ENCODE results near the gene SMIM27. TPM values are rescaled to one million over a fixed set of nuclear protein-coding genes. Genes with fewer than 3 reads are reported as not detected.

Gene SMIM27
- total and polyA plus RNA-seq, 4 donors = 7.0 to 27.8 (median 21.2) TPM

DNA sequence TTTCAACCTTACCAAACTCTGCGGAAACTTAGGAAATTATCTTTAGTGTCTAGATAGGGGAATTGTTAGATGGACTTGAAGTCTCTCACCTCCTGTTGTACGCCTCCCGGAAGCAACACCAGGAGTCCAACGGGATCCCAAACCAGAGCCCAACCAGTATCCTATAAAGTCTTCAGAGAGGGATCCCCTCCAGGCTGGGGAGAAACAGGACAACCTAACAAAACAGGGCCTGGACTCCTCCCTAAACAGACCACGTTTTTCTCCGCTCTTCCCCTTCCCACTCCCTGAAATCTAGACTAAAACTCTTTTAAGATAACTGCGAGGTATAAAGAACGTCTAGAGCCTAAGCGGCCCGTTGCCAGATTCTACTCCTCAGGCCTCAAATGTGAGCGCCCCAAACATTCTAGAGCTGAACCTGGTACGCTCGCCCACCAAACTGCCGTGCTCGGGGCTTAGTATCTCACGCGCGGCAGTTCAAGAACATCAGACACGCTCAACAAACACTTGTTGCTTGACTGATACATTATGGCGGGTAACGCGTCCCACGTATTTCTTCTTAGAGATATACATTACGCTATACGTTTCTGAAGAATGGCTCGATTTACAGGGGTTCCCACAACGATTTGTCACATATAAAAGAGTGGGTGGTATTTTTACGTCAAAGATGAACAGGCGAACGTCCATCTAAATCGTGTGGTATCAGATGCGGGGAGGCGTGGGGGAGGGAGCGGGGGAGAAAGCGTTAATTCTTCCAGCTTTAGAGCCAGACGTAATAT is 663 bp upstream of the SMIM27 start:
- DNase-seq (ENCODE audit: low read depth in 4 of 6, low spot score in 6 of 6) = peak in 5 of 6 donors; percentile 21 to 73 (median 33)
- WGBS (ENCODE audit: insufficient coverage) = under 1% methylated on average over 22 of the region's 36 CpGs
- Histone ChIP-seq H3K27me3 (ENCODE audit: control insufficient read depth, insufficient read depth, low read length) (no peaks in the 10 kb centered on the region), H3K4me3 (ENCODE audit: low read depth, low read length) (peak overlapping the region; percentile 97), H3K4me1 (ENCODE audit: control insufficient read depth, insufficient read depth, low read length) (peaks cover 11% of the 10 kb centered on the region), H3K36me3 (ENCODE audit: control insufficient read depth, insufficient read depth, low read length) (peaks cover 5% of the 10 kb centered on the region), H3K9me3 (ENCODE audit: control insufficient read depth, insufficient read depth, low read length) (no peaks in the 10 kb centered on the region), H3K27ac (ENCODE audit: low read depth, low read length) (peak overlapping the region; percentile 100)

DNA sequence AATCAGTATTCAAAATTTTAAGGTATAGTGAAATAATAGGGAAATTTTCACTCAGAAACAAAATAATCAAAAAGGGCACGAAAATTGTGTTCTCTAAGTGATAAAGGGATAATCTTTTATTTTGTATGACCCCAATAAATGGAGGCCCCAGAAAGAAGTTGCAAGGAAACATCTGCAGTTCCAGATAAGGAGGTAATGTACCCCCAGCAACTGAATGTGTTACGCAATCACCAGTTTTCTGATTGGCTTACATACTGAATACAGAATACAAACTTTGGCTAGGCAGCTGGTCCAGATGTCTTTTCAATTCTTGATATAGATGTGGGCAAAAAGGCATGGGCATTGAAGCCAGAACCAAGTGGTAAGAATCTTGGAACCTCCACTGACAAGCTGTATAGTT is 2.0 kb downstream of the SMIM27 start:
- H3K9me3 ChIP-seq (ENCODE audit: control insufficient read depth, insufficient read depth, low read length) = no peaks in the 10 kb centered on the region
- DNase-seq (ENCODE audit: low read depth in 4 of 6, low spot score in 6 of 6) = no peak
- H3K36me3 ChIP-seq (ENCODE audit: control insufficient read depth, insufficient read depth, low read length) = no peaks in the 10 kb centered on the region
- WGBS (ENCODE audit: insufficient coverage) = no CpG with 5 or more reads among the region's 2 CpGs
- no peaks in the 10 kb centered on the region for H3K27me3 ChIP-seq (ENCODE audit: control insufficient read depth, insufficient read depth, low read length)
- H3K4me1 ChIP-seq (ENCODE audit: control insufficient read depth, insufficient read depth, low read length) = peaks cover 5% of the 10 kb centered on the region
- no peak overlapping the region for H3K4me3 ChIP-seq (ENCODE audit: low read depth, low read length)
- H3K27ac ChIP-seq (ENCODE audit: low read depth, low read length) = no peak overlapping the region

DNA sequence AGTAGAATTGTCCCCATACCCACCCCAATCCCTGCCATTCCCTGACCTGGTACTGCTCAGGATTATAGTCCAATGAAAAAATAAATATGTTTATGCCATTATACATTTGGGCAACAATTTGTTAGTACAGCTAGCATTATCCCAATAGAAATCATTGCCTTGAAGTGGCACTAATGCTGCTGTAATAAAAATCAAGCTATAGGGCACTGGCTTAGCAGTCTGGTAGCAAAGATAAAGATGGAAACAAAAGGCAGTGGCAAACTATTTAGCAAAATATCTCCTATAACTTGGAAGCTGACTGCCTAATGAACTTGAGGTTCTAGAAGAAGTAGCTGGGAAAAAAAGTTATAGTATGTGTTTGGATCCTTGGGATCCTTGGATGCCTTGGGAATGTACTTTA is 2.5 kb downstream of the SMIM27 start:
- H3K9me3 ChIP-seq (ENCODE audit: control insufficient read depth, insufficient read depth, low read length) = no peaks in the 10 kb centered on the region
- H3K27ac ChIP-seq (ENCODE audit: low read depth, low read length) = no peak overlapping the region
- no peak overlapping the region for H3K4me3 ChIP-seq (ENCODE audit: low read depth, low read length)
- peaks cover 5% of the 10 kb centered on the region for H3K4me1 ChIP-seq (ENCODE audit: control insufficient read depth, insufficient read depth, low read length)
- H3K36me3 ChIP-seq (ENCODE audit: control insufficient read depth, insufficient read depth, low read length) = no peaks in the 10 kb centered on the region
- DNase-seq (ENCODE audit: low read depth in 4 of 6, low spot score in 6 of 6) = no peak
- H3K27me3 ChIP-seq (ENCODE audit: control insufficient read depth, insufficient read depth, low read length) = no peaks in the 10 kb centered on the region

GRCh38 chr9:32558408-32558934 is 6.3 kb downstream of the SMIM27 start:
- no peaks in the 10 kb centered on the region for H3K36me3 ChIP-seq (ENCODE audit: control insufficient read depth, insufficient read depth, low read length)
- H3K27me3 ChIP-seq (ENCODE audit: control insufficient read depth, insufficient read depth, low read length) = no peaks in the 10 kb centered on the region
- no peaks in the 10 kb centered on the region for H3K9me3 ChIP-seq (ENCODE audit: control insufficient read depth, insufficient read depth, low read length)
- WGBS (ENCODE audit: insufficient coverage) = no CpG with 5 or more reads among the region's 3 CpGs
- no peak overlapping the region for H3K4me3 ChIP-seq (ENCODE audit: low read depth, low read length)
- no peak for DNase-seq (ENCODE audit: low read depth in 4 of 6, low spot score in 6 of 6)
- no peak overlapping the region for H3K27ac ChIP-seq (ENCODE audit: low read depth, low read length)
- H3K4me1 ChIP-seq (ENCODE audit: control insufficient read depth, insufficient read depth, low read length) = no peaks in the 10 kb centered on the region

GRCh38 chr9:32565967-32566366 is 13.8 kb downstream of the SMIM27 start:
- Histone ChIP-seq H3K27me3 (ENCODE audit: control insufficient read depth, insufficient read depth, low read length) (no peaks in the 10 kb centered on the region), H3K9me3 (ENCODE audit: control insufficient read depth, insufficient read depth, low read length) (no peaks in the 10 kb centered on the region), H3K27ac (ENCODE audit: low read depth, low read length) (no peak overlapping the region), H3K36me3 (ENCODE audit: control insufficient read depth, insufficient read depth, low read length) (peaks cover 33% of the 10 kb centered on the region), H3K4me3 (ENCODE audit: low read depth, low read length) (no peak overlapping the region), H3K4me1 (ENCODE audit: control insufficient read depth, insufficient read depth, low read length) (no peaks in the 10 kb centered on the region)
- DNase-seq (ENCODE audit: low read depth in 4 of 6, low spot score in 6 of 6) = no peak
- 100% methylated on average over 1 of the region's 6 CpGs for WGBS (ENCODE audit: insufficient coverage)

DNA sequence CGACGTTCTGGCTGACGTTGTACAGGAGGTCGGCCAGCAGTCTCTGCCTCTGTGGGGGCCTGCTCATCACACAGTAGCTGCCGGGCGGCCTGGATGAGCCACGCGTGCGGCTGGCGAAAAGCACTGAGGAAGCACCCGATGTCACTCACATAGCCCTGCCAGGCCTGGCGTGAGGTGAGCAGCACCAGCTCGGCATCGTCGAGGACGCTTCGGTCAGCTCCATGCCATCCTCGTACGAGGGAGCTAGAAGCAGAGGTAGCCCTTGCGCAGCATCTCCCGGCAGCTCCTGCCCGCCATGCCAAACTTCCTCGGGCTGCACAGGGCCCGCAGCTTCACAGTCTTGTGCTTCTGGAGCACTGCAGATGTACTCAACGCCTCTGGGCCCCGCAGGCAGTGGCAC is 14.6 kb downstream of the SMIM27 start:
- no peaks in the 10 kb centered on the region for H3K4me1 ChIP-seq (ENCODE audit: control insufficient read depth, insufficient read depth, low read length)
- no peak overlapping the region for H3K27ac ChIP-seq (ENCODE audit: low read depth, low read length)
- no peak for DNase-seq (ENCODE audit: low read depth in 4 of 6, low spot score in 6 of 6)
- H3K4me3 ChIP-seq (ENCODE audit: low read depth, low read length) = no peak overlapping the region
- peaks cover 33% of the 10 kb centered on the region for H3K36me3 ChIP-seq (ENCODE audit: control insufficient read depth, insufficient read depth, low read length)
- 98% methylated on average over 26 of the region's 26 CpGs for WGBS (ENCODE audit: insufficient coverage)
- no peaks in the 10 kb centered on the region for H3K27me3 ChIP-seq (ENCODE audit: control insufficient read depth, insufficient read depth, low read length)
- no peaks in the 10 kb centered on the region for H3K9me3 ChIP-seq (ENCODE audit: control insufficient read depth, insufficient read depth, low read length)

- 93% methylated on average over 3 of the region's 4 CpGs for WGBS (ENCODE audit: insufficient coverage)
- no peak for DNase-seq (ENCODE audit: low read depth in 4 of 6, low spot score in 6 of 6)
- no peak overlapping the region for H3K4me3 ChIP-seq (ENCODE audit: low read depth, low read length)
Measured at GRCh38 chr9:32570262-32570661, 18.1 kb downstream of the SMIM27 start.

DNA sequence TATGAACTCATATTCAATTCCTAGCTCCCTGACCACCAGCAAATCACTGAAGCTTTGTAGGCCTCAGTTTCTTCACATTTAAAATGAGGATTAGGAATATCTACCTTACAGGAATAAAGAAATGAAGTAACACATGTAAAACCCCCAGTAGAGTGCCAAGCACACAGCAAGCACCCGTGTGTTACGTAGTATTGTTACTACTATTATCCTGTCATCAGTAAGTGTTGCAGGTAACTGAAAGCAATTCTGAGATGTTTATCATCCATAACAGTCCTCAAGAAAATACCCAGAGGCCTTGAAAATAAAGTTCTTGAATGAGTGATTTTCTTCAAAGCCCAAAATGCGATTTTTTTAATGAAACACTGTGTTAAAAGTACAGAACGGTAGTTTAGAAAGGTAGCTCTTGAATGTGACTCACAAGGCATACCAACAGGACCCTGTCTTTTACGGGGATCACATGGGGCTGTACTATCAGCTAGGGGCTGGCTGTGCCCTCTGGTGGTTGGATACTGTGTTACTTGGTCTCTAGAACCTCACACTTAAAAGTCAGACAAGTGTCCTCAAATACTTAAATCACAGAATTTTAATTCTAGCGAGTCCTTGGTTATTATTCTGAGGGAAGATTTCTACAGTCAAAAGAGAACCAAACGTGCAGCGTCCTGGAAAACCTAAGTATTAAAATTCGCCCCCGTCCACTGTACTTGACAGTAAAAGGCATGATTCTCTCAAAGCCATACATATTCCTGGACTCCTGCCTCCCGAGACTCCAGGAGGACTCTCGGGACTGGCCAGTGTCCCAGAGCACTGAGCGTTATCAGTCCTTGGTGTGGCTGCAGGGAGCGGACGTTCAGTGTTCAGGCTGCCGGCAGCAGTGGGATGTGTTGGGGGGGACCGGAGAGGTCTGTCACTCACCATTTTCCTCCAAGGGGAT is 20.1 kb downstream of the SMIM27 start:
- Histone ChIP-seq H3K36me3 (ENCODE audit: control insufficient read depth, insufficient read depth, low read length) (peaks cover 10% of the 10 kb centered on the region), H3K4me3 (ENCODE audit: low read depth, low read length) (peak overlapping the region; percentile 91), H3K27me3 (ENCODE audit: control insufficient read depth, insufficient read depth, low read length) (no peaks in the 10 kb centered on the region), H3K27ac (ENCODE audit: low read depth, low read length) (peak overlapping the region; percentile 91), H3K9me3 (ENCODE audit: control insufficient read depth, insufficient read depth, low read length) (no peaks in the 10 kb centered on the region), H3K4me1 (ENCODE audit: control insufficient read depth, insufficient read depth, low read length) (no peaks in the 10 kb centered on the region)
- 0% methylated on average over 8 of the region's 17 CpGs for WGBS (ENCODE audit: insufficient coverage)
- peak; percentile 12 to 88 (median 45) for DNase-seq (ENCODE audit: low read depth in 4 of 6, low spot score in 6 of 6)

More at GRCh38 chr9:32570262-32570661, 18.1 kb downstream of the SMIM27 start:
- H3K36me3 ChIP-seq (ENCODE audit: control insufficient read depth, insufficient read depth, low read length) = peaks cover 26% of the 10 kb centered on the region
- H3K4me1 ChIP-seq (ENCODE audit: control insufficient read depth, insufficient read depth, low read length) = no peaks in the 10 kb centered on the region
- no peaks in the 10 kb centered on the region for H3K9me3 ChIP-seq (ENCODE audit: control insufficient read depth, insufficient read depth, low read length)
- no peak overlapping the region for H3K27ac ChIP-seq (ENCODE audit: low read depth, low read length)
- no peaks in the 10 kb centered on the region for H3K27me3 ChIP-seq (ENCODE audit: control insufficient read depth, insufficient read depth, low read length)

DNA sequence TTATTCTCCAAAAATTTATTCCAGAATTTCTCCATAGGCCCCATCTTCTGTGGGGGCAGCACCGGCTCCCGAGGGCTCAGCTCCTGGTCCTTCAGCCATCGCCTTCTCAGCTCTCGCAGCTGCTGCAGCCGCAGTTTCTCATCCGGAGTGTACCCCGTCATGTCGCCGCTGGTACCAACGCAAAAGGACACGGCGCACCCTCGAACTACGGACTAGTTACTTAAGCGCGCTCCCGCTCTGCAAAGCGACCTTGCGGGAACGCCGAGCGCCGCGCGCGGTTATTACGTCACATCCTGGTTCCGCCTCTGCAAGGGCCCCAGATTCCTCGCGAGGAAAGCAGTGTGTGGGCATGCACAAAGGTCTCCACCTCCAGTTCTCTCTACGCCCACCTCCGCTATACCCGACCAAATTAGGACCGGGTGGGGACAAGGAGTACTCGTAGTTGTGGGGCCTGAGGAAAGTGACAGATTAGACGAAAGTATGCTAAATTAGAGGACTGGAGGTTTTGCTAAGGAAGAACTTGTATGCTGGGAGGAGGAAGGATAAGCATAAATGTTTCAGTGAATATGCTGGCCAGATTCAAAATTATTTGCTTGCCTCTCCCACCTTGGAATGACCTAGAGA is 20.9 kb downstream of the SMIM27 start, which contains the start of gene NDUFB6:
Gene NDUFB6, minus strand, starts transcription at position 260 of the 624 bp plus-strand sequence. Its CDS starts 99 bp downstream, at position 161.
- Histone ChIP-seq H3K27ac (ENCODE audit: low read depth, low read length) (peak within 1 kb of the TSS; percentile 91), H3K36me3 (ENCODE audit: control insufficient read depth, insufficient read depth, low read length) (peaks cover 9% of the 10 kb centered on the region), H3K4me1 (ENCODE audit: control insufficient read depth, insufficient read depth, low read length) (no peaks in the 10 kb centered on the region), H3K4me3 (ENCODE audit: low read depth, low read length) (peak within 1 kb of the TSS; percentile 91), H3K9me3 (ENCODE audit: control insufficient read depth, insufficient read depth, low read length) (no peaks in the 10 kb centered on the region), H3K27me3 (ENCODE audit: control insufficient read depth, insufficient read depth, low read length) (no peaks in the 10 kb centered on the region)
- DNase-seq (ENCODE audit: low read depth in 4 of 6, low spot score in 6 of 6) = peak; percentile 86 to 98 (median 90)
- WGBS (ENCODE audit: insufficient coverage) = 0% methylated on average over 30 of the region's 36 CpGs

Data from spinal cord (tissue), 10 donors.